H54 (cell line): ENCODE results near the gene BATF.
A peak's percentile ranks its signal among the peaks of the same experiment; 100 is the strongest.

Experiments
- DNase-seq: peaks from one replicate; pipeline ENCODE4 v3.0.0; 2011; ENCODE audit warnings: low spot score, mixed read lengths; ENCODE audit not compliant: insufficient read length
- FAIRE-seq: peaks from 3 replicates; lab custom pipeline; 2011; peaks lifted over from hg19 to GRCh38; lab: Jason Lieb, UNC
- POLR2A ChIP-seq: IDR thresholded peaks from 2 replicates; pipeline ENCODE4 v1.6.1; 2011; ENCODE audit warnings: low read depth, mild to moderate bottlenecking, low read length

BATF gene

DNA sequence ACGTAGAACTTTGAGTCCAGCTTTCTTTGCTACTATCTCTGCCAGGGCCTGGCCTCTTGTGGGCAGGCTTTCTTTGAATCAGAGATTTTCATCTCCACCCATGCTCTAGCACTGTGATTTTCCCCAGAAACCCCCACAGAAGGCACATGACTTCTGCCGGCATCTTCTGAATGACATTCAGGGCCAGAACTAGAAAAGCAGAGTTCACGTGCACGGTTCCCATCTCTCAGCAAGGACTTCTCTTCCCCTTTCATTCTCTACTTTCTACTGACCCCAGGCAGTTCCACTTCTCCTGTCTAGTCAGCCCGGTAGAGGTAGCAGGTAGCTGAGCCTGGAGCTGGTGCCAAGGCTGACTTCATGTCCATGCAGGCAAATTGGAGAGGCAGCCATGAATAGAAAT is 26.9 kb downstream of the BATF start:
- no peak for DNase-seq
- no peak for TF ChIP-seq POLR2A
- FAIRE-seq = no peak

GRCh38 chr14:75551021-75551420 is 28.8 kb downstream of the BATF start:
- no peak for FAIRE-seq
- no peak for DNase-seq
- TF ChIP-seq POLR2A = no peak

DNA sequence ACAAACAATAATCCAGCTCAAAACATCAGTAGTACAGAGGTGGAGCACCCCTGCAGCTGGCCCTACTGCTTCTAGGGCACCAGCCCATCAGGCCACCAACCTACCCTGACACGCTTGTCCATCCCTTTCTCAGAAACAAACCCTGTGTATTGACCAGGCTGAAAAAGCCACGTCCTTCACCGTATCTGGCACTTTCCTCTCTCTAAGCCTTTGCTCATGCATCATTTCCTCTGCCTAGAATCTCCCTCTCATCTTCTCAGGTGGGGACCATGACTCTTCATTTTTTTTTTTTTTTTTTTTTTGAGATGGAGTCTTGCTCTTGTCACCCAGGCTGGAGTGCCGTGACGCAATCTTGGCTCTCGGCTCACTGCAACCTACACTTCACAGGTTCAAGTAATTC is 30.9 kb downstream of the BATF start:
- DNase-seq (no peak), FAIRE-seq (no peak)
- no peak for TF ChIP-seq POLR2A

GRCh38 chr14:75553761-75554364 is 31.6 kb downstream of the BATF start:
- no peak for TF ChIP-seq POLR2A
- no peak for FAIRE-seq
- DNase-seq = no peak

GRCh38 chr14:75554482-75554881 is 32.2 kb downstream of the BATF start:
- TF ChIP-seq POLR2A = no peak
- FAIRE-seq = no peak
- no peak for DNase-seq

DNA sequence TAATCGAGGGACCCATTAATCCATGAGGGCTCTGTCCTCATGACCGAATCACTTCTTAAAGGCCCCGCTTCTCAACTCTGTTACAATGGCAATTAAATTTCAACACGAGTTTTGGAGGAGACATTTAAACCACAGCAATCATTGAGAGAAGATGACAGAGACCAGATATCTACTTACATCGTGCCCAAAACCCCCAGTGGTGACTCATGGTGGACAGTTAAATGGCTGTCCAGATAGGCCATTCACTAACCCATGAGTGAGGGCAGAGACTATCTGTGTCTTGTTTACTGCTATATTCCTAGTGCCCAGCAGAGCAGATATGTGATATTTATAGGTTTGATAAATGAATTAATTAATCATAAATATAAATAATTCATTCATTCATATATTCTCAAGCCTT is 36.2 kb downstream of the BATF start:
- DNase-seq (no peak), FAIRE-seq (no peak)

DNA sequence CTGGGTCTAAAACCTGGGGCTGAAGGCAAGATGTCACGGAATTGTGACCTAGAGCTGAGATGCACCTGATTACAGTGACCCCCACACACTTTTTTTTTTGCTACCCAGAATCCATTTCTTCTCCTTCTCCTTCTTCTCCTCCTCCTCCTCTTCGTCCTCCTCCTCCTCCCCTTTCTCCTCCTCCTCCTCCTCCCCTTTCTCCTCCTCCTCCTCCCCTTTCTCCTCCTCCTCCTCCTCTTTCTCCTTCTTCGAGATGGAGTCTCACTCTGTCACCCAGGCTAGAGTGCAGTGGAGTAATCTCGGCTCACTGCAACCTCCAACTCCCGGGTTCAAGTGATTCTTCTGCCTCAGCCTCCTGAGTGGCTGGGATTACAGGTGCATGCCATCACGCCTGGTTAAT is 36.8 kb downstream of the BATF start:
- no peak for FAIRE-seq
- no peak for TF ChIP-seq POLR2A
- DNase-seq = no peak

More for the DNA sequence above, 36.2 kb downstream of the BATF start:
- no peak for TF ChIP-seq POLR2A

DNA sequence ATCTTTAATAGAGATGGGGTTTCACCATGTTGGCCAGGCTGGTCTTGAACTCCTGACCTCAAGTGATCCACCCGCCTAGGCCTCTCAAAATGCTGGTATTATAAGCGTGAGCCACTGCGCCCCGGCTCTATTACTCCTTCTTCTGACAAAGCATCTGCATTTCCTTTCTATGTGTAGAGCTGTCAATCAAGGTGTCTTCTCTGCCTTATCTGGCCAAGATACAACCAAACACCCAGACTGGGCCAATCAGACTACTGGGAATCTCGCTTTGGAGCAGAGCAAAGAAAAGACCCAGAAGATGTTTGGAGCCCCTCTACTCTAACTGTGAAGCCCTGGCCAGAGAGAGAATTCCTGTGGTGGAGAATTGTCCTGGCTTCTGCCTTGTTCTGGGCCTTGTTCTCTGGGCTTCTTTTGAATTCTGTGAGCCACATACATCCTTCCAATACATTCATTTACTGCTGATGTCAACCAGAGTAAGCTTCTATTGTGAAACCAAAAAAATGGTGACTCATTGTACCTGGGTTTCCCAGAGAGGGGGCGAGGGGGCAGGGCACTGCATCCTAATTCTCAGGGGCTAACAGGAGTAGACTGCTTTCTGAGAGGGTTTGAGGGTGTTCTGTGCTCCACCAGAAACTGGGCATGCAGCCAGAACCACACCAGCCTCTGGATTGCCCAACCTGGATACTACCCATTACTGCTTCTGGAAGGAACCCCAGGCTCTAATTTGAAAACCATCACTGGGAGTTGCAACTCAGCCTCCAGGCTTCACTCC is 37.4 kb downstream of the BATF start:
- no peak for DNase-seq
- no peak for TF ChIP-seq POLR2A
- FAIRE-seq = no peak

DNA sequence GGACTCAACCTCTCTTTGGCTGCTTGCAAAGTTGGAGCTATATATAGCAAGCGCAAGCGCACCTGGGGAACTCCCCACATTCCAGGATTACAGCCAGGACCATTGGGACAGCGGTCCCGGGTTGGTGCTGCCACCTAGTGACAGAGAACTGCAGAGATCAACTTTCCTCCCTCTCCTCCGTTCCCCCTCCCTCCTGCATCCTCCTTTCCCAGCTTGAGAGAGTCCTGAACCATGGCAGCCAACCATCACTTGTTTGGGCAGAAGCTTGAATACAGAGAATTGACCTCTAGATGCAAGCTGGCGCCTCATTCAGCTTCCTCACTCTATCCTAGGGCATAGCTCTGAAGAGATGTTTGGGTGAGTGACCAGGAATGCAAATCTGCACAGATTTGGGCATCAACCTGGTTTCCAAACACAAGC is 38.8 kb downstream of the BATF start:
- peak; percentile 41 for FAIRE-seq
- peak; percentile 56 for DNase-seq
- TF ChIP-seq POLR2A = no peak

GRCh38 chr14:75562089-75562488 is 39.8 kb downstream of the BATF start:
- FAIRE-seq = no peak
- DNase-seq = no peak
- no peak for TF ChIP-seq POLR2A

GRCh38 chr14:75562489-75562888 is 40.2 kb downstream of the BATF start:
- FAIRE-seq = no peak
- TF ChIP-seq POLR2A = no peak
- no peak for DNase-seq

DNA sequence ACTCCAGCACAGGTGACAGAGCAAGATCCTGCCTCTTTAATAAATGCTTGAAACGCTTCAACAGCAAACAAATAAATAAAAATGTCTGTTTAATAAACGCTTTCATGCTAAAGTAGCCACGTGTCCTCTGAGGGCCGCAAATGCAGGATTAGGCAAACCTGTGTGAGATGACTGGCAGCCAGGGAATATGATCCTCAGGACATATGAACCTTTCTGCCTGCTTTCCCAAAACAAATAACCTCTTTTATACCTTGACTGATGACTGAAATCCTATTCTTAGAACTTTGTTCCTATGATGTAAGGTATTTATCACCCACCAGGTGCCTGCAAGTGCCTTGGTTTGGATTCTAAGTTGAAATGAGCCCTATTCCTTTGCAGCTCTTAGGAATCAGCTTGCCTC is 41.7 kb downstream of the BATF start:
- no peak for TF ChIP-seq POLR2A
- DNase-seq (no peak), FAIRE-seq (no peak)

DNA sequence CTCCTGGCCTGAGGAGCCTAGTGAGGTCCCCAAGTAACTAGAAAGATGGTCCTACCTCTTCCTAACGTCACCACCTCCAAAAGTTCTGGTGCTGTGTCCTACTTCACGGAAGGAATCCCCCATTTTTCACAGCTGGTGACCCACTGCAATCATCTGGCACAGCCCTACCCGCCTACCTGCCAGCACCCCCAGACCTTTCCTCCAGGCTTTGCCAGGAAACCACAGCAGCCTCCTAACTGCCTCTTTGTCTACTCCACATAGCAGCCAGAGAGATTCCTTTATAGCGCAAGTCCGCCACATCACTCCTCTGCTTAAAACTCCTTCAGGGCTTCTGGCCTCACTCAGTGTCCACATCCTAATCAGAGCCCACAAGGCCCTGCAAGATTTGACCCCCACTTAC is 42.8 kb downstream of the BATF start:
- FAIRE-seq (no peak), DNase-seq (no peak)
- TF ChIP-seq POLR2A = no peak

DNA sequence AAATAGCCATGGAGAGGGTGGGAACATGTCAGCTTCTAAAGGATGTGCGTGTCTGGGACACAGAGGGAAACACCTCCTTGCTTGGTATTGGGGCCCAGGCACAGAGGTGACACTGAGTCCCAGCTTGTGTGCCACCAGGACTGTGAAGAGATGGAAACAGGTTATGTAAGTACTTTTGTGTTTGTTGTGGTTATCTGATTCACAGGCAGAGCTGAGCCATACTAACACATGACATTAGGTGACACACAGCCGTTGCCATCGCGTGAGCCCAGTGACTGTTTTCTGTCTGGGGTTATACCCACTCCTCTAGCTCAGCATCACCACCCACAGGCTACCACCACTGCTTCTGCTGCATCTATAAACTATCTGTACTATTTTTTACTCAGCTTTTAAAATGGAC is 44.1 kb downstream of the BATF start:
- DNase-seq = no peak
- FAIRE-seq = no peak
- no peak for TF ChIP-seq POLR2A

DNA sequence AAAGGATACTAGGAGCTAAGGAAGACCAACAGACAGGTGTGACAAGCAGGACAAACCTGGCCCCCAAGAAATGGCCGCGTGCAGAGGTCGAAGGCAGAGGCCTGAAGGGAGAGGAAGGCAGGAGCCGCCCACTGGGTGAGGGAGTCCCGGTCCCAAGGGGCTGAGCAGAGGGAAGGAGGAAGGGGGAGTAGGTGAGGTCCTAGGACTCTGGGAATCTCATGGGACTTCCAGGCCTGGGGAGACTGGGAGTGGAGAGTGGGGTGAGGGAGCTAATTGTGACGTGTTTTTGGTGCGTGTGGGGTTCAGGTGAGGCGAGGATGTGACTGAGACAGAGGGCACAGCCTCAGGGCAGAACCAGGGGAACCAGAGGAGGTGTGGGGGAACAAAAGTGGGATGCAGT is 44.5 kb downstream of the BATF start:
- FAIRE-seq (no peak), DNase-seq (no peak)
- no peak for TF ChIP-seq POLR2A
